Endothelial cell of umbilical vein (primary cell): ENCODE measurements around the gene MAEL.

Experiments used
- MYC ChIP-seq: IDR thresholded peaks from one replicate; pipeline ENCODE4 v1.6.1; 2011; ENCODE audit warnings: mild to moderate bottlenecking, low read depth, low read length
- TF ChIP-seq, protein P1 (sequence below), 2 donors: IDR thresholded peaks; 1 replicate in 1 of 2; 2 replicates in 1 of 2; pipeline ENCODE4 v1.5.1; 2011; ENCODE audit warnings: low read length in 2 of 2, mild to moderate bottlenecking in 2 of 2, moderate library complexity in 2 of 2, control low read depth in 1 of 2, inconsistent platforms in 1 of 2, low read depth in 1 of 2; ENCODE audit not compliant: insufficient read depth in 1 of 2; ENCODE audit errors: extremely low read depth in 1 of 2

GRCh38 chr1:167064621-167065020, 75.5 kb downstream of the MAEL start:
- TF ChIP-seq, protein P1, sequence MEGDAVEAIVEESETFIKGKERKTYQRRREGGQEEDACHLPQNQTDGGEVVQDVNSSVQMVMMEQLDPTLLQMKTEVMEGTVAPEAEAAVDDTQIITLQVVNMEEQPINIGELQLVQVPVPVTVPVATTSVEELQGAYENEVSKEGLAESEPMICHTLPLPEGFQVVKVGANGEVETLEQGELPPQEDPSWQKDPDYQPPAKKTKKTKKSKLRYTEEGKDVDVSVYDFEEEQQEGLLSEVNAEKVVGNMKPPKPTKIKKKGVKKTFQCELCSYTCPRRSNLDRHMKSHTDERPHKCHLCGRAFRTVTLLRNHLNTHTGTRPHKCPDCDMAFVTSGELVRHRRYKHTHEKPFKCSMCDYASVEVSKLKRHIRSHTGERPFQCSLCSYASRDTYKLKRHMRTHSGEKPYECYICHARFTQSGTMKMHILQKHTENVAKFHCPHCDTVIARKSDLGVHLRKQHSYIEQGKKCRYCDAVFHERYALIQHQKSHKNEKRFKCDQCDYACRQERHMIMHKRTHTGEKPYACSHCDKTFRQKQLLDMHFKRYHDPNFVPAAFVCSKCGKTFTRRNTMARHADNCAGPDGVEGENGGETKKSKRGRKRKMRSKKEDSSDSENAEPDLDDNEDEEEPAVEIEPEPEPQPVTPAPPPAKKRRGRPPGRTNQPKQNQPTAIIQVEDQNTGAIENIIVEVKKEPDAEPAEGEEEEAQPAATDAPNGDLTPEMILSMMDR (IDR thresholded peaks at IDR 0.05; ENCODE audit: extremely low read depth in 1 of 2, insufficient read depth in 1 of 2, low read depth in 1 of 2, low read length in 2 of 2): no peak
- no peak for TF ChIP-seq MYC
